K562 (cell line): ENCODE results near the gene YPEL3. TPM values are rescaled to one million over a fixed set of nuclear protein-coding genes. Genes with fewer than 3 reads are reported as not detected.
A peak's percentile ranks its signal among the peaks of the same experiment; 100 is the strongest.

Source experiments
- ELK3 ChIP-seq: fragments of 450-650 bp; formaldehyde crosslinking; IDR thresholded peaks from 2 replicates; pipeline ENCODE4 v1.4.0; 2020; ENCODE audit warnings: mild to moderate bottlenecking
- KLF13 ChIP-seq: fragments of 450-650 bp; IDR thresholded peaks from 2 replicates; pipeline ENCODE4 v1.6.1; 2016; ENCODE audit warnings: missing genetic modification characterization, low read depth, mild to moderate bottlenecking, missing compliant biosample characterization, moderate library complexity, borderline replicate concordance
- L3MBTL2 ChIP-seq: fragments of 450-650 bp; IDR thresholded peaks from 2 replicates; pipeline ENCODE4 v1.6.1; 2016; ENCODE audit warnings: mild to moderate bottlenecking, moderate library complexity
- MXI1 ChIP-seq: IDR thresholded peaks from 2 replicates; pipeline ENCODE4 v1.6.1; 2011; ENCODE audit warnings: low read depth, mild to moderate bottlenecking, improper control_type of control experiment, low read length
- NFE2 ChIP-seq: IDR thresholded peaks from 2 replicates; pipeline ENCODE4 v1.6.1; 2014; ENCODE audit warnings: antibody characterized with exemption, low read depth
- NFYB ChIP-seq: IDR thresholded peaks from 2 replicates; pipeline ENCODE4 v1.6.1; 2011; ENCODE audit warnings: mild to moderate bottlenecking, moderate library complexity; ENCODE audit not compliant: insufficient read length; ENCODE audit errors: extremely low read depth
- NR2C1 ChIP-seq, 2 experiments: fragments of 450-650 bp; IDR thresholded peaks; 2 replicates each; pipeline ENCODE4 v1.6.1; 2017; ENCODE audit warnings: mild to moderate bottlenecking in 2 of 2, antibody characterized with exemption in 1 of 2, inconsistent platforms in 1 of 2, missing compliant biosample characterization in 1 of 2, missing genetic modification characterization in 1 of 2
- OTX1 ChIP-seq: fragments of 450-650 bp; formaldehyde crosslinking; IDR thresholded peaks from 2 replicates; pipeline ENCODE4 v1.4.0; 2022; ENCODE audit warnings: mild to moderate bottlenecking
- POLR2G ChIP-seq: fragments of 200-400 bp; formaldehyde crosslinking; IDR thresholded peaks from 2 replicates; pipeline ENCODE4 v1.6.1; 2017; ENCODE audit warnings: low read depth, mild to moderate bottlenecking, antibody characterized with exemption, low read length, moderate library complexity
- RBFOX2 ChIP-seq: fragments of 200-400 bp; formaldehyde crosslinking; IDR thresholded peaks from 2 replicates; pipeline ENCODE4 v1.6.1; 2017; ENCODE audit warnings: low read depth, mild to moderate bottlenecking, low read length, moderate library complexity
- RBM15 ChIP-seq: fragments of 200-400 bp; formaldehyde crosslinking; IDR thresholded peaks from 2 replicates; pipeline ENCODE4 v1.6.1; 2018; ENCODE audit warnings: mild to moderate bottlenecking, low read length, moderate library complexity; ENCODE audit not compliant: insufficient read depth
- RBM39 ChIP-seq: fragments of 200-400 bp; formaldehyde crosslinking; optimal IDR thresholded peaks from 2 replicates; pipeline ENCODE3; 2018; ENCODE audit warnings: low read depth, low read length
- RFX1 ChIP-seq: fragments of 450-650 bp; IDR thresholded peaks from 2 replicates; pipeline ENCODE4 v1.6.1; 2016; ENCODE audit warnings: mild to moderate bottlenecking, moderate library complexity
- RFX5 ChIP-seq: IDR thresholded peaks from 2 replicates; pipeline ENCODE4 v1.6.1; 2011; ENCODE audit warnings: low read depth, mild to moderate bottlenecking, improper control_type of control experiment, low read length
- SFPQ ChIP-seq: fragments of 200-400 bp; formaldehyde crosslinking; IDR thresholded peaks from 2 replicates; pipeline ENCODE4 v1.6.1; 2017; ENCODE audit warnings: mild to moderate bottlenecking, low read depth, low read length, moderate library complexity
- SMARCA4 ChIP-seq: fragments of 450-650 bp; IDR thresholded peaks from 2 replicates; pipeline ENCODE4 v1.6.1; 2016
- SOX6 ChIP-seq: fragments of 450-650 bp; IDR thresholded peaks from 2 replicates; pipeline ENCODE4 v1.6.1; 2014; ENCODE audit warnings: mild to moderate bottlenecking
- SRSF7 ChIP-seq: fragments of 200-400 bp; formaldehyde crosslinking; optimal IDR thresholded peaks from 2 replicates; pipeline ENCODE3; 2017; ENCODE audit warnings: mild to moderate bottlenecking, low read depth, low read length
- STAT6 ChIP-seq: sonication (generic); formaldehyde crosslinking; IDR thresholded peaks from 2 replicates; pipeline ENCODE4 v1.8.1; 2023; ENCODE audit warnings: mild to moderate bottlenecking, missing genetic modification reagents
- TBL1XR1 ChIP-seq, 2 experiments: IDR thresholded peaks; 2 replicates each; pipeline ENCODE4 v1.6.1; 2012; ENCODE audit warnings: improper control_type of control experiment in 2 of 2, low read length in 2 of 2, mild to moderate bottlenecking in 1 of 2
- USF1 ChIP-seq: sonication (generic); formaldehyde crosslinking; IDR thresholded peaks from 2 replicates; pipeline ENCODE4 v1.9.0; 2022; ENCODE audit warnings: mild to moderate bottlenecking, missing genetic modification reagents
- ZNF121 ChIP-seq: sonication (generic); formaldehyde crosslinking; conservative IDR thresholded peaks from 2 replicates; pipeline ENCODE4 v1.8.0; 2022; ENCODE audit warnings: missing genetic modification reagents
- ZNF707 ChIP-seq: fragments of 250-450 bp; sonication (Bioruptor Pico); conservative IDR thresholded peaks from 2 replicates; pipeline ENCODE4 v1.8.0; 2022; ENCODE audit warnings: inconsistent platforms, mild to moderate bottlenecking, moderate library complexity
- polyA plus RNA-seq, 8 experiments: library from polyadenylated mRNA; depleted of rRNA in 4 of 8; stranded (reverse) in 5 of 8; unstranded in 3 of 8; fragments of >200 nt; fragmentation: Nextera tagmentation in 2 of 8; fragmentation: Illumina TruSeq in 1 of 8; extraction: Ambion mirVana in 2 of 8; extraction: Trizol in 1 of 8; gene quantifications; 2 replicates each; pipeline versions ENCODE4 v1.2.1 to v1.2.3, GENCODE V29; 2011 to 2014; ENCODE audit warnings: inconsistent platforms in 1 of 8, missing spikeins in 1 of 8
- total RNA-seq, 7 experiments: library from RNA; depleted of rRNA in 6 of 7; stranded (reverse); fragments of >200 nt in 6 of 7; fragmentation: Illumina TruSeq in 2 of 7; extraction: Trizol in 2 of 7; gene quantifications; 2 replicates each; pipeline versions ENCODE4 v1.2.1 to v1.2.3, GENCODE V29; 2011 to 2021; ENCODE audit warnings: low replicate concordance in 1 of 7

The YPEL3 gene
- total and polyA plus RNA-seq, 9 of the 15 experiments (the other 6 are each of a cell fraction or from before 2014, with no cell fraction given), result 0.41 to 15.0 (median 2.9) TPM

- TF ChIP-seq NFE2, result no peak
- peak; percentile 56 for TF ChIP-seq POLR2G
- peak; percentile 75 for TF ChIP-seq RFX1
- TF ChIP-seq OTX1 (CRISPR knock-in tag), result no peak
- no peak for TF ChIP-seq SRSF7
- no peak for TF ChIP-seq ELK3
- no peak for TF ChIP-seq STAT6
- TF ChIP-seq SMARCA4, result no peak
- no peak for TF ChIP-seq TBL1XR1 (IDR thresholded peaks at IDR 0.05; ENCODE audit: low read length in 2 of 2)
- TF ChIP-seq RBM39, result no peak
- TF ChIP-seq NR2C1 (IDR thresholded peaks at IDR 0.05), result no peak
- no peak for TF ChIP-seq NR2C1 (tag; IDR thresholded peaks at IDR 0.05)
- no peak for TF ChIP-seq RBM15
- no peak for TF ChIP-seq RFX5
- no peak for TF ChIP-seq SOX6
- no peak for TF ChIP-seq NFYB
- no peak for TF ChIP-seq MXI1
- no peak for TF ChIP-seq SFPQ
- no peak for TF ChIP-seq L3MBTL2
- no peak for TF ChIP-seq ZNF121 (CRISPR knock-in tag)
- TF ChIP-seq ZNF707 (CRISPR knock-in tag), result no peak
- TF ChIP-seq RBFOX2, result peak; percentile 59
- TF ChIP-seq KLF13 (tag), result no peak
- TF ChIP-seq USF1 (CRISPR knock-in tag), result no peak
Measured at GRCh38 chr16:30069611-30070462, 26.2 kb downstream of the YPEL3 start (continued).
